Sigmoid colon (tissue), 4 donors: Measurements from ENCODE around the gene ALDH16A1.

Experiments used
- EP300 ChIP-seq, 4 donors: sonication (generic); formaldehyde crosslinking; IDR thresholded peaks; one replicate each; pipeline ENCODE4 v1.6.1; 2017; ENCODE audit warnings: antibody characterized with exemption in 4 of 4
- POLR2A ChIP-seq, 2 donors: fragments of 450-650 bp; IDR thresholded peaks; one replicate each; pipeline ENCODE4 v1.6.1; 2016; ENCODE audit warnings: antibody characterized with exemption in 2 of 2, mild to moderate bottlenecking in 2 of 2, moderate library complexity in 2 of 2
- POLR2AphosphoS5 ChIP-seq, 4 donors: sonication (generic); formaldehyde crosslinking; IDR thresholded peaks; one replicate each; pipeline ENCODE4 v1.6.1; 2017; ENCODE audit warnings: antibody characterized with exemption in 4 of 4
- TF ChIP-seq, protein P1 (sequence below), 4 experiments: fragments of 450-650 bp in 3 of 4; fragments of 200-600 bp in 1 of 4; IDR thresholded peaks; one replicate each; pipeline ENCODE4 v1.5.1; 2016 to 2019; ENCODE audit warnings: antibody characterized with exemption in 4 of 4, mild to moderate bottlenecking in 3 of 4, moderate library complexity in 2 of 4

DNA sequence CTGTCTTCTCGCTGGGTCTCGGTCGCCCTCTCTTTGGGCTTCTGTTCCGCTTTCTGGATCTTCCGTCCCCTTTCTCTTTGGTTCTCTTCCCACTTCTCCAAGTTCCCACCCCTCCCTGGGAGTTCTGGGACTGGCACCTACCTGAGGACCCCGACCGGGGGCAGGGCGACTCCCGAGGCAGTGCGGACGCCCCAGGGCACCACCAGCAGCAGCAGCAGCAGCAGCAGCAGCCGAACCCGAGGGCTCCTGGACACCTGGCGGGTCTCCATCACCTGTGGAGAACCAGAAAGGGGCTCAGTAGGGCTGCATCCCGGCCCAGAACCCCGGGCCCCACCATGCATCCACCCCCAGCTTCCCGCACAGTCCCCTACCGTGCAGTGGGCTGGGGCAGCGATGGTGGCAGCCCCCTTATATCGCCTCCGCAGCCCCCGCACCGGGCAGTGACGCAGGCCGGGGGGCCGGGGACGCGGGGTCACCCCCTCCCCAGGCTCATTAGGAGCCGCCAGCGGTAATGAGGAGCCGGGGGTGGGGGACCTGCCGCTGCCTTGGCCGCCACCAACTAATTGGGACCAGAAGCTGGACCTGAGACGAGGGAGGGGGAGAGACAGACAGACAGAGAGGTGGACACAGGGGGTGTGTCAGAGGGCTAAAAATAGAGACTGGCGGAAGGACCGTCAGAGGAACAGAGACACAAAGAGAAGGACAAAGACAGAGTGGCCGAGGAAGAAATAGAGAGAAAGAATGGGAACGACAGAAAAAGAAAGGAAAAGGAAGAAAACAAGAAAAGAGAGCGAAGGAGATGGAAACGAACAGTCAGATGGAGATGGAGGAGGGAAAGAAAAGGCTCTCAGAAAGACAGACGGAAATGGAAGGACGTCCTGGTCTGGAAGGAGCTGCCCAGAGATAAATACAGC lies 29.7 kb upstream of the ALDH16A1 start, which contains the start of gene PTH2:
- TF ChIP-seq, protein P1, sequence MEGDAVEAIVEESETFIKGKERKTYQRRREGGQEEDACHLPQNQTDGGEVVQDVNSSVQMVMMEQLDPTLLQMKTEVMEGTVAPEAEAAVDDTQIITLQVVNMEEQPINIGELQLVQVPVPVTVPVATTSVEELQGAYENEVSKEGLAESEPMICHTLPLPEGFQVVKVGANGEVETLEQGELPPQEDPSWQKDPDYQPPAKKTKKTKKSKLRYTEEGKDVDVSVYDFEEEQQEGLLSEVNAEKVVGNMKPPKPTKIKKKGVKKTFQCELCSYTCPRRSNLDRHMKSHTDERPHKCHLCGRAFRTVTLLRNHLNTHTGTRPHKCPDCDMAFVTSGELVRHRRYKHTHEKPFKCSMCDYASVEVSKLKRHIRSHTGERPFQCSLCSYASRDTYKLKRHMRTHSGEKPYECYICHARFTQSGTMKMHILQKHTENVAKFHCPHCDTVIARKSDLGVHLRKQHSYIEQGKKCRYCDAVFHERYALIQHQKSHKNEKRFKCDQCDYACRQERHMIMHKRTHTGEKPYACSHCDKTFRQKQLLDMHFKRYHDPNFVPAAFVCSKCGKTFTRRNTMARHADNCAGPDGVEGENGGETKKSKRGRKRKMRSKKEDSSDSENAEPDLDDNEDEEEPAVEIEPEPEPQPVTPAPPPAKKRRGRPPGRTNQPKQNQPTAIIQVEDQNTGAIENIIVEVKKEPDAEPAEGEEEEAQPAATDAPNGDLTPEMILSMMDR (IDR thresholded peaks at IDR 0.05): no peak
- TF ChIP-seq EP300 (IDR thresholded peaks at IDR 0.05) (no peak), POLR2A (IDR thresholded peaks at IDR 0.05) (no peak), POLR2AphosphoS5 (IDR thresholded peaks at IDR 0.05) (no peak)
